GM12872 (cell line): Measurements from ENCODE around the gene CPNE5.

ENCODE experiments used
- TF ChIP-seq, protein P1 (sequence below): IDR thresholded peaks from 3 replicates; pipeline ENCODE4 v1.5.1; 2011; ENCODE audit warnings: low read depth, mild to moderate bottlenecking, low read length, moderate library complexity; ENCODE audit not compliant: insufficient read depth

CPNE5 gene

GRCh38 chr6:36701401-36701991, 137.7 kb downstream of the CPNE5 start:
- TF ChIP-seq, protein P1, sequence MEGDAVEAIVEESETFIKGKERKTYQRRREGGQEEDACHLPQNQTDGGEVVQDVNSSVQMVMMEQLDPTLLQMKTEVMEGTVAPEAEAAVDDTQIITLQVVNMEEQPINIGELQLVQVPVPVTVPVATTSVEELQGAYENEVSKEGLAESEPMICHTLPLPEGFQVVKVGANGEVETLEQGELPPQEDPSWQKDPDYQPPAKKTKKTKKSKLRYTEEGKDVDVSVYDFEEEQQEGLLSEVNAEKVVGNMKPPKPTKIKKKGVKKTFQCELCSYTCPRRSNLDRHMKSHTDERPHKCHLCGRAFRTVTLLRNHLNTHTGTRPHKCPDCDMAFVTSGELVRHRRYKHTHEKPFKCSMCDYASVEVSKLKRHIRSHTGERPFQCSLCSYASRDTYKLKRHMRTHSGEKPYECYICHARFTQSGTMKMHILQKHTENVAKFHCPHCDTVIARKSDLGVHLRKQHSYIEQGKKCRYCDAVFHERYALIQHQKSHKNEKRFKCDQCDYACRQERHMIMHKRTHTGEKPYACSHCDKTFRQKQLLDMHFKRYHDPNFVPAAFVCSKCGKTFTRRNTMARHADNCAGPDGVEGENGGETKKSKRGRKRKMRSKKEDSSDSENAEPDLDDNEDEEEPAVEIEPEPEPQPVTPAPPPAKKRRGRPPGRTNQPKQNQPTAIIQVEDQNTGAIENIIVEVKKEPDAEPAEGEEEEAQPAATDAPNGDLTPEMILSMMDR = peak; percentile 71

- TF ChIP-seq, protein P1 = no peak
Measured at GRCh38 chr6:36700831-36701230, 138.4 kb downstream of the CPNE5 start.

DNA sequence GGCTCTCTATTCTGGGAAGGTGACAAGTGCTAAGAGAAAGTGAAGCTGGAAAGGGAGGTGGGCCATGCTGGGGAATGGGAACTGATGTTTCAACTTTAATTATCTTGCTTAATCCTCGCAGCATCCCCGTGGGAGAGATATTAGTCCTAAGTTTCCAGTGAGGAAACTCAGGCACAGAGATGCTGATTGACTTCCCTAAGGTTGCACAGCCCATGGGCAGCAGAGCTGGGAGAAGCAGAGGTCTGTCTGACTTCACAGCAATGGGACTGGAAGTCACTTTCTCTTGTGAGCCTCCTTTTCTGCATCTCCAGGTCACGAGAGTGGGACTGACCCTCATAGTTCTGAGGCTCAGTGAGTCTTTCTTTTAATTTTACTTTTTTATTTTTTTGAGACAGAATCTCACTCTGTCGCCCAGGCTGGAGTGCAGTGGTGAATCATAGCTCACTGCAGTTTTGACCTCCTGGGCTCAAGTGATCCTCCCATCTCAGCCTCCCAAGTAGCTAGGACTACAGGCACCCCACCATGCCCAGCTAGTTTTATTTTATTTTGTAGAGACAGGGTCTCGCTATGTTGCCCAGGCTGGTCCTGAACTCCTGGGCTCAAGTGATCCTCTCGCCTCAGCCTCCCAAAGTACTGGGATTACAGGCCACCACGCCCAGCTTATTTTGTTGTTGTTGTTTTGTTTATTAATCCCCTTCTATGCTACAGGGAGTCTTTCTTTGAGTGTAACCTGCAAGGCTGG, 139.0 kb downstream of the CPNE5 start:
- TF ChIP-seq, protein P1 = no peak

- TF ChIP-seq, protein P1 = no peak
Measured at GRCh38 chr6:36699348-36699747, 139.9 kb downstream of the CPNE5 start.

GRCh38 chr6:36698871-36699271, 140.4 kb downstream of the CPNE5 start:
- TF ChIP-seq, protein P1 = no peak

GRCh38 chr6:36698196-36698595, 141.0 kb downstream of the CPNE5 start:
- TF ChIP-seq, protein P1 = no peak

- TF ChIP-seq, protein P1 = no peak
Measured at GRCh38 chr6:36697481-36697903, 141.8 kb downstream of the CPNE5 start, which contains the start of gene RAB44. RAB44 (plus strand) TSS chr6:36697826; CDS start chr6:36704236, 6,410 bp downstream.
